HepG2 (cell line): Measurements from ENCODE around the gene NOTCH3. TPM values are rescaled to one million over a fixed set of nuclear protein-coding genes. Genes with fewer than 3 reads are reported as not detected.

ENCODE experiments used
- ARNTL ChIP-seq: sonication (generic); formaldehyde crosslinking; IDR thresholded peaks from 2 replicates; pipeline ENCODE4 v1.4.0; 2020; ENCODE audit warnings: mild to moderate bottlenecking, missing genetic modification reagents
- ATF4 ChIP-seq, 2 experiments: fragments of 450-650 bp in 1 of 2; sonication (generic) in 1 of 2; formaldehyde crosslinking; IDR thresholded peaks; 2 replicates each; pipeline versions ENCODE4 v1.5.0 to v1.8.0; 2020 to 2022; ENCODE audit warnings: mild to moderate bottlenecking in 1 of 2, missing genetic modification reagents in 1 of 2
- CAMTA2 ChIP-seq: sonication (generic); formaldehyde crosslinking; IDR thresholded peaks from 2 replicates; pipeline ENCODE4 v1.4.0; 2020; ENCODE audit warnings: mild to moderate bottlenecking, missing genetic modification reagents, borderline replicate concordance
- ELK4 ChIP-seq: sonication (generic); formaldehyde crosslinking; IDR thresholded peaks from 2 replicates; pipeline ENCODE4 v1.9.0; 2021; ENCODE audit warnings: missing genetic modification reagents, borderline replicate concordance
- FOXJ3 ChIP-seq: sonication (generic); formaldehyde crosslinking; IDR thresholded peaks from 2 replicates; pipeline ENCODE4 v1.4.0; 2020; ENCODE audit warnings: missing genetic modification reagents, mild to moderate bottlenecking, borderline replicate concordance
- JUNB ChIP-seq: sonication (generic); formaldehyde crosslinking; IDR thresholded peaks from 2 replicates; pipeline ENCODE4 v1.8.0; 2022; ENCODE audit warnings: missing genetic modification reagents, mild to moderate bottlenecking, borderline replicate concordance
- MXD1 ChIP-seq: sonication (generic); formaldehyde crosslinking; IDR thresholded peaks from 2 replicates; pipeline ENCODE4 v1.4.0; 2020; ENCODE audit warnings: mild to moderate bottlenecking, missing genetic modification reagents
- PAF1 ChIP-seq: IDR thresholded peaks from 2 replicates; pipeline ENCODE4 v1.6.1; 2016; ENCODE audit warnings: missing genetic modification reagents, missing compliant biosample characterization
- TCF7L2 ChIP-seq: IDR thresholded peaks from 2 replicates; pipeline ENCODE4 v1.6.1; 2011; ENCODE audit warnings: mild to moderate bottlenecking, low read depth, low read length, moderate library complexity
- ZBTB1 ChIP-seq: sonication (generic); formaldehyde crosslinking; IDR thresholded peaks from 2 replicates; pipeline ENCODE4 v1.4.0; 2020; ENCODE audit warnings: missing genetic modification reagents, borderline replicate concordance
- ZC3H13 ChIP-seq: sonication (generic); formaldehyde crosslinking; IDR thresholded peaks from 2 replicates; pipeline ENCODE4 v1.8.1; 2023; ENCODE audit warnings: mild to moderate bottlenecking, missing genetic modification reagents, moderate library complexity
- ZFX ChIP-seq: sonication (generic); formaldehyde crosslinking; IDR thresholded peaks from 2 replicates; pipeline ENCODE4 v1.4.0; 2020; ENCODE audit warnings: mild to moderate bottlenecking, low read depth, missing genetic modification reagents, moderate library complexity
- ZNF124 ChIP-seq: sonication (generic); formaldehyde crosslinking; IDR thresholded peaks from 2 replicates; pipeline ENCODE4 v1.4.0; 2020; ENCODE audit warnings: missing genetic modification reagents
- ZNF224 ChIP-seq: sonication (generic); formaldehyde crosslinking; IDR thresholded peaks from 2 replicates; pipeline ENCODE4 v1.5.0; 2020; ENCODE audit warnings: mild to moderate bottlenecking, missing genetic modification reagents
- ZSCAN25 ChIP-seq: sonication (generic); formaldehyde crosslinking; IDR thresholded peaks from 2 replicates; pipeline ENCODE4 v1.8.0; 2022; ENCODE audit warnings: mild to moderate bottlenecking, missing genetic modification reagents
- polyA plus RNA-seq, 8 experiments: library from polyadenylated mRNA; depleted of rRNA in 3 of 8; stranded (reverse) in 7 of 8; unstranded in 1 of 8; fragments of >200 nt; fragmentation: Illumina TruSeq in 4 of 8; extraction: Trizol in 4 of 8; gene quantifications; 2 replicates each; pipeline versions ENCODE4 v1.2.1 to v1.2.3, GENCODE V29; 2011 to 2016; ENCODE audit warnings: low read depth in 4 of 8, missing spikeins in 1 of 8, mixed read lengths in 1 of 8; ENCODE audit not compliant: insufficient read depth in 1 of 8
- total RNA-seq, 5 experiments: library from RNA; depleted of rRNA; stranded (reverse); fragments of >200 nt; fragmentation: Illumina TruSeq; extraction: Trizol; gene quantifications; 2 replicates each; pipeline ENCODE4 v1.2.3, GENCODE V29; 2016; ENCODE audit warnings: low read depth in 1 of 5
- TF ChIP-seq, protein P1 (sequence below): sonication (generic); formaldehyde crosslinking; IDR thresholded peaks from one replicate; pipeline ENCODE4 v1.5.1; 2020; ENCODE audit warnings: mild to moderate bottlenecking, missing genetic modification reagents; ENCODE audit errors: not compliant biosample characterization

The NOTCH3 gene
- total and polyA plus RNA-seq, 2 of the 13 experiments (the other 11 are each of a cell fraction or from before 2014, with no cell fraction given), result 0.09 to 0.28 TPM

DNA sequence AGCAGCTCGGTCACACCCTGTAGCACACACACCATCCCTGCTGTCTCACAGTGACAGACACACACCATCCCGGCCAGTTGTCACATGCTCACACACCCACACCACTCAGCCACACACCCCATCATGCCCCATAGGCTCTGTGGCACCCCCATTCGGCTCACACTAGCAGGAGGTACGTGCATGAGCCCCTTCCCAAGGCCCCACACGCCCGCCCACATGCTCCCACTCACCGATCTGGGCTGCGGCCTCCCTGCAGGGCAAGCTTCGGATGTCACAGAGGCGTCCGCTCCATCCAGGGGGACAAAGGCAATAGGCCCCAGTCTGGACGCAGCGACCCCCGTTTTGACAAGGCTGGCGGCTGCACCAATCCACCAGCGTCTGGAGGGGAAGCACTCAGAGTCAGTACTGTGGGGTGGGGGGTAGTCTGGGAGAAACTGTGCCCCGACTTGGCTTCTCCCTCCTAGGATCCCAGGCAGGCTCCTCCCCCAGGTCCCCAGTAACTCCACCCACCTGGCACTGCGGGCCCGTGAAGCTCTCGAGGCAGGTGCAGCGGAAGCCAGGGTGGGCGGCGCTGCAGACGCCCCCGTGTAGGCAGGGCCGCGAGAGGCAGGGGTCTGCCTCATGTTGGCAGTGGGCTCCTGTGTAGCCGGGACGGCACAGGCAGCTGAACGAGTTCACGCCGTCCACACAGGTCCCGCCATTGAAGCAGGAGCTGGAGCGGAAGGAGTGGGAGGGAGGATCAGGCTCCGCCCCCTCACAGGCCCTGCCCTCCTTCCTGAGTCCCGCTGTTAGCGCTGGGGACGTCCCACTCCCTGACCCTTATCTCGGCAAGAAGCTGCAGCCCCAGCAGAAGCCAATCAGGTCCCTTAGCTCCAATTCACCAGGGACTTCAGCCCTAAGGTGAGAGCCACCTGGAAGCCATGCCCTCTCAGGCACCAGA, 20.1 kb downstream of the NOTCH3 start (continued):
- TF ChIP-seq, protein P1, sequence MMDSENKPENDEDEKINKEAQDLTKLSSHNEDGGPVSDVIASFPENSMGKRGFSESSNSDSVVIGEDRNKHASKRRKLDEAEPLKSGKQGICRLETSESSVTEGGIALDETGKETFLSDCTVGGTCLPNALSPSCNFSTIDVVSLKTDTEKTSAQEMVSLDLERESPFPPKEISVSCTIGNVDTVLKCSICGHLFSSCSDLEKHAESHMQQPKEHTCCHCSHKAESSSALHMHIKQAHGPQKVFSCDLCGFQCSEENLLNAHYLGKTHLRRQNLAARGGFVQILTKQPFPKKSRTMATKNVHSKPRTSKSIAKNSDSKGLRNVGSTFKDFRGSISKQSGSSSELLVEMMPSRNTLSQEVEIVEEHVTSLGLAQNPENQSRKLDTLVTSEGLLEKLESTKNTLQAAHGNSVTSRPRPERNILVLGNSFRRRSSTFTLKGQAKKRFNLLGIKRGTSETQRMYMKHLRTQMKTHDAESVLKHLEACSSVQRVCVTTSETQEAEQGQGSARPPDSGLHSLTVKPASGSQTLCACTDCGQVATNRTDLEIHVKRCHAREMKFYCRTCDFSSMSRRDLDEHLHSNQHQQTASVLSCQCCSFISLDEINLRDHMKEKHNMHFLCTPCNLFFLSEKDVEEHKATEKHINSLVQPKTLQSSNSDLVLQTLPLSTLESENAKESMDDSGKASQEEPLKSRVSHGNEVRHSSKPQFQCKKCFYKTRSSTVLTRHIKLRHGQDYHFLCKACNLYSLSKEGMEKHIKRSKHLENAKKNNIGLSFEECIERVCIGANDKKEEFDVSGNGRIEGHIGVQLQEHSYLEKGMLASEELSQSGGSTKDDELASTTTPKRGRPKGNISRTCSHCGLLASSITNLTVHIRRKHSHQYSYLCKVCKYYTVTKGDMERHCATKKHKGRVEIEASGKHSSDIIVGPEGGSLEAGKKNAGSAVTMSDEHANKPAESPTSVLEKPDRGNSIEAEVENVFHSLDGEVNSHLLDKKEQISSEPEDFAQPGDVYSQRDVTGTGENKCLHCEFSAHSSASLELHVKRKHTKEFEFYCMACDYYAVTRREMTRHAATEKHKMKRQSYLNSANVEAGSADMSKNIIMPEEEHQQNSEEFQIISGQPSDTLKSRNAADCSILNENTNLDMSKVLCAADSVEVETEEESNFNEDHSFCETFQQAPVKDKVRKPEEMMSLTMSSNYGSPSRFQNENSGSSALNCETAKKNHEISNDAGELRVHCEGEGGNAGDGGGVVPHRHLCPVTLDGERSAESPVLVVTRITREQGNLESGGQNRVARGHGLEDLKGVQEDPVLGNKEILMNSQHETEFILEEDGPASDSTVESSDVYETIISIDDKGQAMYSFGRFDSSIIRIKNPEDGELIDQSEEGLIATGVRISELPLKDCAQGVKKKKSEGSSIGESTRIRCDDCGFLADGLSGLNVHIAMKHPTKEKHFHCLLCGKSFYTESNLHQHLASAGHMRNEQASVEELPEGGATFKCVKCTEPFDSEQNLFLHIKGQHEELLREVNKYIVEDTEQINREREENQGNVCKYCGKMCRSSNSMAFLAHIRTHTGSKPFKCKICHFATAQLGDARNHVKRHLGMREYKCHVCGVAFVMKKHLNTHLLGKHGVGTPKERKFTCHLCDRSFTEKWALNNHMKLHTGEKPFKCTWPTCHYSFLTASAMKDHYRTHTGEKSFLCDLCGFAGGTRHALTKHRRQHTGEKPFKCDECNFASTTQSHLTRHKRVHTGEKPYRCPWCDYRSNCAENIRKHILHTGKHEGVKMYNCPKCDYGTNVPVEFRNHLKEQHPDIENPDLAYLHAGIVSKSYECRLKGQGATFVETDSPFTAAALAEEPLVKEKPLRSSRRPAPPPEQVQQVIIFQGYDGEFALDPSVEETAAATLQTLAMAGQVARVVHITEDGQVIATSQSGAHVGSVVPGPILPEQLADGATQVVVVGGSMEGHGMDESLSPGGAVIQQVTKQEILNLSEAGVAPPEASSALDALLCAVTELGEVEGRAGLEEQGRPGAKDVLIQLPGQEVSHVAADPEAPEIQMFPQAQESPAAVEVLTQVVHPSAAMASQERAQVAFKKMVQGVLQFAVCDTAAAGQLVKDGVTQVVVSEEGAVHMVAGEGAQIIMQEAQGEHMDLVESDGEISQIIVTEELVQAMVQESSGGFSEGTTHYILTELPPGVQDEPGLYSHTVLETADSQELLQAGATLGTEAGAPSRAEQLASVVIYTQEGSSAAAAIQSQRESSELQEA (CRISPR knock-in tag), result no peak
- no peak for TF ChIP-seq PAF1 (CRISPR knock-in tag)
- TF ChIP-seq ZFX (CRISPR knock-in tag), result peak; percentile 85
- no peak for TF ChIP-seq ARNTL
- TF ChIP-seq ZSCAN25 (CRISPR knock-in tag), result no peak
- TF ChIP-seq JUNB (CRISPR knock-in tag), result no peak
- no peak for TF ChIP-seq ATF4 (CRISPR knock-in tag; IDR thresholded peaks at IDR 0.05)
- no peak for TF ChIP-seq FOXJ3 (CRISPR knock-in tag)
- 0 out of 2 replicates have a peak, but pooled peaks have one; percentile 18 for TF ChIP-seq CAMTA2 (CRISPR knock-in tag)
- TF ChIP-seq ZBTB1, result no peak
- TF ChIP-seq ZNF224 (CRISPR knock-in tag), result no peak
- TF ChIP-seq ZNF124 (CRISPR knock-in tag), result no peak
- TF ChIP-seq TCF7L2, result no peak
- TF ChIP-seq MXD1, result no peak
- no peak for TF ChIP-seq ELK4 (CRISPR knock-in tag)
- TF ChIP-seq ZC3H13 (CRISPR knock-in tag), result no peak
